HCT116 (cell line): ENCODE results near the gene DNAJC1. TPM values are rescaled to one million over a fixed set of nuclear protein-coding genes. Genes with fewer than 3 reads are reported as not detected.

Source experiments
- ATAC-seq: fragments of 200-7000 bp; cut with Tn5 transposase; 2 replicates; pipeline ENCODE4 v1.9.1; 2020; ENCODE audit warnings: mild to moderate bottlenecking, moderate library complexity
- BruUV-seq: library from RNA; stranded (reverse); fragments of 400-500 nt; replicated peaks from 2 replicates; lab custom pipeline; 2021; lab: Mats Ljungman, UMichigan
- CTCF ChIA-PET: fragments of 300-600 bp; sonication (Branson Sonifier 250); formaldehyde crosslinking; loops from one replicate; lab custom pipeline; 2021; ENCODE audit warnings: antibody characterized with exemption; lab: Charles Lee
- POLR2A ChIA-PET: fragments of 300-600, 350-600 bp; sonication (Branson Sonifier 250); formaldehyde crosslinking; loops from one replicate; lab custom pipeline; 2021; ENCODE audit warnings: antibody characterized with exemption; lab: Charles Lee
- RAD21 ChIA-PET, 2 experiments: fragments of 300-600 bp; sonication (Branson Sonifier 250); formaldehyde crosslinking; loops; one replicate each; lab custom pipeline; 2023; ENCODE audit warnings: low total read pairs in 2 of 2; ENCODE audit not compliant: uncharacterized antibody in 2 of 2, unreplicated experiment in 2 of 2, low non-redundant PET in 1 of 2; lab: Charles Lee
- DNase-seq: peaks from one replicate; pipeline ENCODE4 v3.0.0-alpha.2; 2010; ENCODE audit warnings: low read depth, low spot score
- H2AFZ ChIP-seq: fragments of 200-600 bp; shearing (Covaris generic), sonication (generic); 2 replicates; pipeline ENCODE4 v1.6.1; 2017; ENCODE audit warnings: low read depth, mixed run types, mixed read lengths, antibody characterized with exemption, low read length; ENCODE audit not compliant: poor library complexity, severe bottlenecking
- H3K27ac ChIP-seq: 2 replicates; pipeline ENCODE4 v1.5.1; 2012; ENCODE audit warnings: low read depth, low read length
- H3K27me3 ChIP-seq: fragments of 200-600 bp; sonication (generic); 2 replicates; pipeline ENCODE4 v1.6.1; 2016; ENCODE audit warnings: mixed run types, low read length, mixed read lengths; ENCODE audit not compliant: insufficient read depth
- H3K36me3 ChIP-seq, 2 experiments: fragments of 200-500 bp in 1 of 2; fragments of 200-600 bp in 1 of 2; sonication (Bioruptor generic) in 1 of 2; sonication (generic) in 1 of 2; 2 replicates each; pipeline versions ENCODE4 v1.5.1 to v1.6.1; 2014 to 2016; ENCODE audit warnings: low read length in 2 of 2, inconsistent platforms in 1 of 2, mixed read lengths in 1 of 2, mixed run types in 1 of 2; ENCODE audit not compliant: insufficient read depth in 2 of 2, control insufficient read depth in 1 of 2
- H3K4me1 ChIP-seq, 2 experiments: fragments of 200-600 bp in 1 of 2; sonication (generic) in 1 of 2; 2 replicates each; pipeline versions ENCODE4 v1.5.1 to v1.6.1; 2012 to 2017; ENCODE audit warnings: low read length in 2 of 2, inconsistent platforms in 1 of 2, mild to moderate bottlenecking in 1 of 2, mixed read lengths in 1 of 2, mixed run types in 1 of 2, moderate library complexity in 1 of 2; ENCODE audit not compliant: insufficient read depth in 2 of 2, control insufficient read depth in 1 of 2
- H3K4me2 ChIP-seq: fragments of 200-600 bp; sonication (generic); 2 replicates; pipeline ENCODE4 v1.6.1; 2017; ENCODE audit warnings: mixed run types, low read length, mixed read lengths
- H3K4me3 ChIP-seq, 2 experiments: fragments of 200-600 bp in 1 of 2; sonication (generic) in 1 of 2; replicated peaks in 1 of 2; 2 replicates each; pipeline ENCODE4 v1.5.1; 2011 to 2016; ENCODE audit warnings: low read length in 2 of 2, control low read depth in 1 of 2, low read depth in 1 of 2, mild to moderate bottlenecking in 1 of 2, mixed read lengths in 1 of 2, mixed run types in 1 of 2
- H3K79me2 ChIP-seq: fragments of 200-600 bp; sonication (generic); 2 replicates; pipeline ENCODE4 v1.6.1; 2017; ENCODE audit warnings: mild to moderate bottlenecking, mixed run types, low read length, moderate library complexity, mixed read lengths; ENCODE audit not compliant: insufficient read depth
- H3K9ac ChIP-seq: fragments of 200-600 bp; sonication (generic); 2 replicates; pipeline ENCODE4 v1.6.1; 2016; ENCODE audit warnings: low read length, mixed read lengths
- H3K9me2 ChIP-seq: fragments of 200-600 bp; sonication (generic), shearing (Covaris generic); 2 replicates; pipeline ENCODE4 v1.6.1; 2017; ENCODE audit warnings: mixed run types, mild to moderate bottlenecking, moderate library complexity; ENCODE audit not compliant: insufficient read depth
- H3K9me3 ChIP-seq, 2 experiments: fragments of 200-500 bp in 1 of 2; fragments of 200-600 bp in 1 of 2; sonication (Bioruptor generic) in 1 of 2; sonication (generic) in 1 of 2; 2 replicates each; pipeline ENCODE4 v1.6.1; 2014 to 2017; ENCODE audit warnings: low read length in 2 of 2, mixed read lengths in 2 of 2, inconsistent platforms in 1 of 2, low read depth in 1 of 2, mild to moderate bottlenecking in 1 of 2, mixed run types in 1 of 2, moderate library complexity in 1 of 2; ENCODE audit not compliant: control insufficient read depth in 1 of 2, insufficient read depth in 1 of 2
- H4K20me1 ChIP-seq: fragments of 200-600 bp; sonication (generic), shearing (Covaris generic); 2 replicates; pipeline ENCODE4 v1.6.1; 2017; ENCODE audit warnings: mixed run types, mild to moderate bottlenecking, moderate library complexity; ENCODE audit not compliant: insufficient read depth
- ATF3 ChIP-seq: IDR thresholded peaks from 2 replicates; pipeline ENCODE4 v1.6.1; 2012
- CBX3 ChIP-seq: IDR thresholded peaks from 2 replicates; pipeline ENCODE4 v1.6.1; 2012; ENCODE audit warnings: low read depth
- CEBPB ChIP-seq: IDR thresholded peaks from 2 replicates; pipeline ENCODE4 v1.6.1; 2012; ENCODE audit warnings: low read depth
- CTCF ChIP-seq, 3 experiments: fragments of 200-600 bp in 1 of 3; sonication (generic) in 1 of 3; IDR thresholded peaks in 2 of 3; conservative IDR thresholded peaks in 1 of 3; 2 replicates each; pipeline ENCODE4 v1.5.1; 2012 to 2017; ENCODE audit warnings: low read depth in 2 of 3, low read length in 2 of 3, antibody characterized with exemption in 1 of 3, borderline replicate concordance in 1 of 3, control low read depth in 1 of 3, mild to moderate bottlenecking in 1 of 3, mixed read lengths in 1 of 3, mixed run types in 1 of 3, moderate library complexity in 1 of 3; ENCODE audit not compliant: insufficient read depth in 1 of 3
- EGR1 ChIP-seq: IDR thresholded peaks from 2 replicates; pipeline ENCODE4 v1.6.1; 2012; ENCODE audit warnings: low read depth
- ELF1 ChIP-seq: IDR thresholded peaks from 2 replicates; pipeline ENCODE4 v1.6.1; 2012; ENCODE audit warnings: low read depth, borderline replicate concordance
- EZH2 ChIP-seq: fragments of 200-600 bp; sonication (generic); IDR thresholded peaks from 2 replicates; pipeline ENCODE4 v1.6.1; 2017; ENCODE audit warnings: antibody characterized with exemption, mixed run types
- EZH2phosphoT487 ChIP-seq: fragments of 200-600 bp; IDR thresholded peaks from 2 replicates; pipeline ENCODE4 v1.6.1; 2018; ENCODE audit warnings: antibody characterized with exemption, borderline replicate concordance
- FOSL1 ChIP-seq: IDR thresholded peaks from 2 replicates; pipeline ENCODE4 v1.6.1; 2012; ENCODE audit warnings: low read depth
- JUND ChIP-seq: IDR thresholded peaks from 2 replicates; pipeline ENCODE4 v1.6.1; 2012
- MAX ChIP-seq: IDR thresholded peaks from 2 replicates; pipeline ENCODE4 v1.6.1; 2012
- POLR2A ChIP-seq: IDR thresholded peaks from 2 replicates; pipeline ENCODE4 v1.7.0; 2011; ENCODE audit warnings: borderline replicate concordance; ENCODE audit not compliant: insufficient read depth, insufficient read length; ENCODE audit errors: extremely low read depth
- POLR2AphosphoS5 ChIP-seq: IDR thresholded peaks from 2 replicates; pipeline ENCODE4 v1.6.1; 2011; ENCODE audit warnings: mild to moderate bottlenecking, low read depth, low read length, moderate library complexity
- REST ChIP-seq: IDR thresholded peaks from 2 replicates; pipeline ENCODE4 v1.6.1; 2012; ENCODE audit warnings: low read depth
- SIN3A ChIP-seq: IDR thresholded peaks from 2 replicates; pipeline ENCODE4 v1.6.1; 2012; ENCODE audit warnings: low read depth
- SP1 ChIP-seq: IDR thresholded peaks from 2 replicates; pipeline ENCODE4 v1.6.1; 2012; ENCODE audit warnings: low read depth
- SRF ChIP-seq: IDR thresholded peaks from 2 replicates; pipeline ENCODE4 v1.6.1; 2012; ENCODE audit warnings: low read depth
- TCF7L2 ChIP-seq: IDR thresholded peaks from 2 replicates; pipeline ENCODE4 v1.7.0; 2011; ENCODE audit warnings: borderline replicate concordance, inconsistent platforms; ENCODE audit not compliant: insufficient read depth, insufficient read length; ENCODE audit errors: extremely low read depth
- ZBTB33 ChIP-seq: IDR thresholded peaks from 2 replicates; pipeline ENCODE4 v1.6.1; 2011; ENCODE audit warnings: mild to moderate bottlenecking, low read length, moderate library complexity; ENCODE audit not compliant: insufficient replicate concordance; ENCODE audit errors: extremely low read depth
- ZFX ChIP-seq: fragments of 450-650 bp; IDR thresholded peaks from 2 replicates; pipeline ENCODE4 v1.6.1; 2017
- intact Hi-C: fragments of 100-400 bp; cut with micrococcal nuclease; formaldehyde crosslinking; loops from 2 replicates; pipeline ENCODE4 v1.10.0; 2022
- total RNA-seq: library from RNA; stranded (reverse); gene quantifications from one replicate; pipeline ENCODE4 v1.2.1, GENCODE V29; 2021; ENCODE audit not compliant: unreplicated experiment

DNAJC1 gene
- total RNA-seq, 1 experiment from 2014 or later = 17.9 TPM

GRCh38 chr10:21740989-21741388, 262.5 kb downstream of the DNAJC1 start:
- ChIA-PET POLR2A (no interaction called here), RAD21 (no interaction called here), CTCF (no interaction called here)
- Histone ChIP-seq H3K79me2 (no peaks in the 10 kb centered on the region), H3K9me2 (no peaks in the 10 kb centered on the region), H2AFZ (no peak overlapping the region), H3K4me1 (peaks cover 0 to 13% of the 10 kb centered on the region in 2 experiments; a peak in 3 of 4 replicates), H3K27me3 (no peaks in the 10 kb centered on the region), H4K20me1 (no peaks in the 10 kb centered on the region), H3K36me3 (peaks cover 11 to 30% of the 10 kb centered on the region in 2 experiments; a peak in 2 of 4 replicates), H3K4me2 (no peak overlapping the region), H3K9ac (no peak overlapping the region), H3K4me3 (no peak overlapping the region), H3K9me3 (no peaks in the 10 kb centered on the region), H3K27ac (no peak overlapping the region)
- no TSS peak for BruUV-seq
- TF ChIP-seq POLR2A (no peak), EGR1 (no peak), REST (no peak), EZH2 (no peak), ELF1 (no peak), JUND (no peak), CEBPB (no peak), TCF7L2 (no peak), SIN3A (no peak), SP1 (no peak), MAX (no peak), CTCF (IDR thresholded peaks at IDR 0.05 in 2 of 3, conservative IDR thresholded peaks at IDR 0.05 in 1 of 3; ENCODE audit: borderline replicate concordance in 1 of 3, insufficient read depth in 1 of 3, low read depth in 2 of 3, low read length in 2 of 3) (no peak), ATF3 (no peak), CBX3 (no peak), EZH2phosphoT487 (no peak), SRF (no peak), POLR2AphosphoS5 (no peak), ZBTB33 (no peak), ZFX (no peak), FOSL1 (no peak)
- no peak for ATAC-seq
- DNase-seq = no peak
- intact Hi-C loops = no loop called here
